Choroid plexus epithelial cell (primary cell): Measurements from ENCODE around the gene SHISA4.
"Not testable (repeated sequence)": the region's sequence is repeated elsewhere in the genome, so short reads cannot be mapped to it uniquely, and the experiment has no call there.

Experiments
- DNase-seq: peaks from one replicate; pipeline ENCODE4 v3.0.0-alpha.2; 2010; ENCODE audit warnings: low read depth
- H3K4me3 ChIP-seq: 2 replicates; pipeline ENCODE4 v1.5.1; 2011; ENCODE audit warnings: low read depth, mild to moderate bottlenecking, control low read depth, low read length, moderate library complexity
- TF ChIP-seq, protein P1 (sequence below): conservative IDR thresholded peaks from 2 replicates; pipeline ENCODE4 v1.5.1; 2011; ENCODE audit warnings: low read depth, mild to moderate bottlenecking, control low read depth, inconsistent platforms, low read length, moderate library complexity

The SHISA4 gene

DNA sequence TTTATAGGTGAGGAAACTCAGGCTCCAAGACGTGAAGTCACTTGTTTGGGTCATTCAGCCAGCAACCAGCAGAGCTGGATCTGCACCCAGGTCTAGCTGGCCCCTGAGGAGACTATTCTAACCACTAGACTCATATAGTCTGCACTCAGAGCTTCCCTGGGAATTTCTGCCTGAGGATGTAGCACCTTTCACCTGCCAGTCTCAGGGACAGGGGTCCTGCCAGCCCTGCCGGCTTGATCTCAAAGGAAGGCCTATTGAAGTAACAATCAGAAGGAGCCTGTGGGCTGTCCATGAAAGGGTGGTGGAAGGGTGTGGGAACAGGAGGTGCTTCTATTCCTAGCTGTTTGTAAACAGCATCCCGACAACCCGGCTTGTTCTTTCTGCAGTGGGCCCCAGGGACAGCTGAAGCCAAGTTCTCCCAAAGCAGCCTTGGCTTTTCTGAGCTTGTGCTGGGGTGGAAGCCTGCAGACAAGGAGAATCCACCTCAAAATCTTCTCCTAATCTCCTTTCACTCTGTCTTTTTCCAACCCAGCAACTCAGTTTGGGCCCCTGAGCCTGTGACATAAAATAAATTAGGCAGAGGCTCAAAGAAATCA, 49.8 kb downstream of the SHISA4 start:
- TF ChIP-seq, protein P1, sequence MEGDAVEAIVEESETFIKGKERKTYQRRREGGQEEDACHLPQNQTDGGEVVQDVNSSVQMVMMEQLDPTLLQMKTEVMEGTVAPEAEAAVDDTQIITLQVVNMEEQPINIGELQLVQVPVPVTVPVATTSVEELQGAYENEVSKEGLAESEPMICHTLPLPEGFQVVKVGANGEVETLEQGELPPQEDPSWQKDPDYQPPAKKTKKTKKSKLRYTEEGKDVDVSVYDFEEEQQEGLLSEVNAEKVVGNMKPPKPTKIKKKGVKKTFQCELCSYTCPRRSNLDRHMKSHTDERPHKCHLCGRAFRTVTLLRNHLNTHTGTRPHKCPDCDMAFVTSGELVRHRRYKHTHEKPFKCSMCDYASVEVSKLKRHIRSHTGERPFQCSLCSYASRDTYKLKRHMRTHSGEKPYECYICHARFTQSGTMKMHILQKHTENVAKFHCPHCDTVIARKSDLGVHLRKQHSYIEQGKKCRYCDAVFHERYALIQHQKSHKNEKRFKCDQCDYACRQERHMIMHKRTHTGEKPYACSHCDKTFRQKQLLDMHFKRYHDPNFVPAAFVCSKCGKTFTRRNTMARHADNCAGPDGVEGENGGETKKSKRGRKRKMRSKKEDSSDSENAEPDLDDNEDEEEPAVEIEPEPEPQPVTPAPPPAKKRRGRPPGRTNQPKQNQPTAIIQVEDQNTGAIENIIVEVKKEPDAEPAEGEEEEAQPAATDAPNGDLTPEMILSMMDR: no peak
- H3K4me3 ChIP-seq: no peak overlapping the region
- DNase-seq: peak; percentile 12

DNA sequence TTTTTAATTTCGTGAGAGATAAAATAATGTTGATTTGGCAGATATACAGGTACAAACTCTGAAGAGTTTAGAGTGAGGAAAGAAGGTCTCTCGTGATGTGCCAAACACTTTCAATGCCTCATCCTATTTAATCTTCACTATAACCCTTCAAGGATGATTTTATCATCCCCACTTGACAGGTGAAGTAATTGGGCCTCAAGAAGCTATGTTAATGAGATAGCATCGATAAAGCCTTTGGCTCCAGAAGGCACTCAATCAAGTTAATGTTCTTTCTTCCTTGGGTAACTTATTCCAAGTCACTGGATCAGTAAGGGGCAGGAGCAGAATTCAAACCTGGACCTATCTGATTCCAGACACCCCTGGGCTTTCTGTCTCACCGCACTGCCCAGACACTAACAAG, 50.5 kb downstream of the SHISA4 start:
- DNase-seq: no peak
- H3K4me3 ChIP-seq: no peak overlapping the region
- TF ChIP-seq, protein P1: no peak

DNA sequence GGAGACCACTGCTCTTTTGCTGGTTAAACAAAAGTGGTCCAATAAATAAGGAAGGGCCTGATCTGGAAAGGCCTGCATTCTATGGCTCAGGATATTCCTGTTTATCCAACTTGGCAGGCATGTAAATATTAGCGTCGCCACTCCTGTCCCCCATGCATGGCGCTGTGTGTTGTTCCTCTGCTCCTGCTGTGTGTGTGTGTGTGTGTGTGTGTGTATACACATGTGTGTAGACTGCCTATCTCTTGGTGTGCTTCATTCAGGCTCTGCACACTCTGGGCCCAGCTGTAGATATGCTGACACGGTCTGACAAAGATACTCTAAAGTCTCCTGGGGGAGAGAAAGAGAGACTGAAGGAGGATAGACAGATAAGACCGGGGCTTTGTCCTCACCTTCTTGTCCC, 50.9 kb downstream of the SHISA4 start:
- no peak overlapping the region for H3K4me3 ChIP-seq
- TF ChIP-seq, protein P1: no peak
- no peak for DNase-seq

DNA sequence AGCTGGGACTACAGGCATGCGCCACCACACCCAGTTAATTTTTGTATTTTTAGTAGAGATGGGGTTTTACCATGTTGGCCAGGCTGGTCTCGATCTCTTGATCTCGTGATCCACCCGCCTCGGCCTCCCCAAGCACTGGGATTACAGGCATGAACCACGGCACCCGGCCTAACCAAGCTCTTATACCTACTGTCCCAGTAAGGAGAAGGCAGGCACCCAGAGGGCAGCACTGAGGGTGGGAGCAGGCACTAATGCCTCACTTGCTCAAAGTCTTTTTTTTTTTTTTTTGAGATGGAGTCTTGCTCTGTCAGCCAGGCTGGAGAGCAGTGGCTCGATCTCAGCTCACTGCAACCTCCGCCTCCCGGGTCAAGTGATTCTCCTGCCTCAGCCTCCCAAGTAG, 51.6 kb downstream of the SHISA4 start:
- not testable (repeated sequence) for H3K4me3 ChIP-seq, DNase-seq

DNA sequence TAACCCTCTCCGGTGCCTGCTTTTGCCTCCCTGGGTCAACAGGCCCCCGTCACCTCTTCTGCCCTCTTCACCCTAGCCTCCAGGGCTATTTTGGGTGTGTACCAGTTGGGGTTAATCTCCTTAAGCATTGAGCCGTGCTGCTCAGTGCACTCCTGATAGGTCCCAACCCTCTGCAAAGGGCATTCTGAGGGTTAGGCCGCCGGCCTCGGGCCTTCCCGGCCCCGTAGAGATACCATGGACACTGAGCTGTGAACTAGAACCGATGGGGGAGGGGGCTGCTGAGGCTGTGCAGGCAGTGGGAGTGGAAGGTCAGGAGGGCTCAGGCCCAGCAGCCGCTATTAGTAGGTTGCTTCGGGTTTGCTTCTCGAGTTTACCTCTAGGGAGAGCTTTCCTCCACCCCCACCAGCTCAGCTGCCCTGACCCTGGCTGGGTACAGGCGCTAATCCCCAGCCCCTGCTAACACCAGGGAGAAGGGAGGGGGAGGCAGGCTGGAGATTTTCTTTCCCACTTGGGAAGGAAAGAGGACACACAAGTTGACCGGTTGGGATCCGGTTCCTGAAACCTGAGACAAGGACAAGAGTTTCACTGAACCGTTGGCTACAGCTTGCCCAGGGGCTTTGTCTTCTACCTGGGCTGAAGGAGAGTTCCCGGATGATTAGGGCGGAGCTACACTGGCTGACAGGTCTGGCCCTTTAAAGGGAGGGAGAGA, 52.9 kb downstream of the SHISA4 start:
- peak; percentile 12 for DNase-seq

DNA sequence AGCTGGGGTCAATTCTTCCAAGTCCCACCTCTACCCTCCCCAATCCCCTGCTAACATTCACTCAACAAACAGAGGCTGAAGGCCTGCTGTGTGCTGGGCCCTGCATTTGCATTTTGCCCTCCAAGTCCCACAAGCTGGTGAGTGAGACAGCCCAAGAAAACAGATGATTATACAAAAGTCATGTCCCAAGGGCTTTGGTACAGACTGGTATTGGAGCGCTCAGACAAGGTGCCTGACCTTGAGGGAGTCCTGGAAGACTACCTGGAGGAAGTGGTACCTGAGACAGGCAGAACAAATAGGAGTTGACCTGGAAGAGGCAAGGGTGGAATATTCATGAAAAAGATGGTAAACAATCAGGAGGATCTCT, 53.4 kb downstream of the SHISA4 start:
- H3K4me3 ChIP-seq: no peak overlapping the region
- TF ChIP-seq, protein P1: no peak
- DNase-seq: no peak

More for the DNA sequence above, 52.9 kb downstream of the SHISA4 start:
- no peak overlapping the region for H3K4me3 ChIP-seq
- TF ChIP-seq, protein P1: no peak
